Daoy (cell line): ENCODE measurements around the gene CKLF. TPM values are rescaled to one million over a fixed set of nuclear protein-coding genes. Genes with fewer than 3 reads are reported as not detected.

Source experiments
- total RNA-seq: library from RNA; depleted of rRNA; stranded (reverse); fragments of >200 nt; shearing (Covaris generic); gene quantifications from 2 replicates; pipeline ENCODE4 v1.2.3, GENCODE V29; 2014; rRNA removed

The CKLF gene
- total RNA-seq, 1 experiment from 2014 or later = 168 TPM

Other genes with a start within 250 kb of the CKLF start
- 0.06 TPM in 2 replicates for gene CDH5, start 185.9 kb upstream of the CKLF start, total RNA-seq
- 0.21 TPM in 1 of 2 replicates, not detected in the other for gene BEAN1, start 125.3 kb upstream of the CKLF start, total RNA-seq
- 8.5 TPM in 2 replicates for gene TK2, start 2.5 kb upstream of the CKLF start, total RNA-seq
- gene CMTM1, start 13.9 kb downstream of the CKLF start, total RNA-seq = 1.4 and 2.2 TPM in 2 replicates
- not detected in 2 replicates for gene CMTM2, start 26.9 kb downstream of the CKLF start, total RNA-seq
- gene CMTM3, start 52.1 kb downstream of the CKLF start, total RNA-seq = 6.6 and 7.3 TPM in 2 replicates
- 14.7 and 18.9 TPM in 2 replicates for gene CMTM4, start 144.2 kb downstream of the CKLF start, total RNA-seq
- gene DYNC1LI2, start 199.0 kb downstream of the CKLF start, total RNA-seq = 81.7 and 97.8 TPM in 2 replicates
- gene TERB1, start 249.0 kb downstream of the CKLF start, total RNA-seq = 0.46 TPM in 1 of 2 replicates, not detected in the other